DMS79 treated with DMSO at 0.1 percent for 48 hours (cell line): Measurements from ENCODE around the gene ZER1.
A peak's percentile ranks its signal among the peaks of the same experiment; 100 is the strongest.
"Not testable (repeated sequence)": the region's sequence is repeated elsewhere in the genome, so short reads cannot be mapped to it uniquely, and the experiment has no call there.

Experiments used
- DNase-seq: peaks from one replicate; lab custom pipeline; 2025; lab: John Stamatoyannopoulos, UW

Gene ZER1

GRCh38 chr9:128787659-128788058 is 15.9 kb upstream of the ZER1 start:
- DNase-seq = no peak

- DNase-seq = peak; percentile 84
These were observed 15.2 kb upstream of the ZER1 start, which contains the start of gene TBC1D13 for GRCh38 chr9:128786681-128787601. TSS of gene TBC1D13 (plus strand) at chr9:128787253. CDS start at chr9:128787354, 101 bp downstream.

DNA sequence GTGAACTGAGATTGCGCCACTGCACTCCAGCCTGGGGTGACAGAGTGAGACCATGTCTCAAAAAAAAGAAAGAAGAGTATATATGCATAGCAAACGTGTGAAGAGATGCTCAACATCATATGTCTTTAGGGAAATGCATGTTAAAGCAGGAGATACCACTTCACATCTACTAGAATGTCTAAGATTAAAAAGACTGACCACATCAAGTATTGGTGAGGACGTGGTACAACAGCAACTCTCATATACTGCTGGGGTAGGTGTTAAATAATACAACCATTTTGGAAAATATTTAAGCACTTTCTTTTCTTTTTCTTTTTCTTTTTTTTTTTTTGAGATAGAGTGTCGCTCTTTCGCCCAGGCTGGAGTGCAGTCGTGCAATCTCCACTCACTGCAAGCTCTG is 13.7 kb upstream of the ZER1 start:
- DNase-seq = no peak

DNA sequence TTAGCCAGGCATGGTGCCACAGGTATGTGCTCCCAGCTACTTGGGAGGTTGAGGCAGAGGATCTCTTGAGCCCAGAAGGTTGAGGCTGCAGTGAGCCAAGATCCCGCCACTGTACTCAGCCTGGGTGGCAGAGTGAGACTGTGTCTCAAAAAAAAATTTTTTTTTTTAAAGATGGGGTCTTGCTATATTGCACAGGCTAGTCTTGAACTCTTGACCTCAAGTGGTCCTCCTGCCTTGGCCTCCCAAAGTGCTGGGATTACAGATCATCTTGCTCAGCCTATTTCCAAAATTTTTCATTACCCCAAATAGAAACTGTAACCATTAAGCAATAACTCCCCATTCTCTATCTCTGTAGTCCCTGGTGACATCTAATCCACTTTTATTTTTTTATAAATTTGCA is 10.9 kb upstream of the ZER1 start:
- no peak for DNase-seq

- no peak for DNase-seq
These were observed 9.7 kb upstream of the ZER1 start for GRCh38 chr9:128781187-128782070.

- not testable (repeated sequence) for DNase-seq
These were observed 8.4 kb upstream of the ZER1 start for GRCh38 chr9:128780093-128780492.

GRCh38 chr9:128774804-128775203 is 3.1 kb upstream of the ZER1 start:
- no peak for DNase-seq

- DNase-seq = no peak
These were observed 1.3 kb upstream of the ZER1 start for GRCh38 chr9:128773049-128773448.

GRCh38 chr9:128771094-128771721 is 519 bp downstream of the ZER1 start:
- peak; percentile 10 for DNase-seq

DNA sequence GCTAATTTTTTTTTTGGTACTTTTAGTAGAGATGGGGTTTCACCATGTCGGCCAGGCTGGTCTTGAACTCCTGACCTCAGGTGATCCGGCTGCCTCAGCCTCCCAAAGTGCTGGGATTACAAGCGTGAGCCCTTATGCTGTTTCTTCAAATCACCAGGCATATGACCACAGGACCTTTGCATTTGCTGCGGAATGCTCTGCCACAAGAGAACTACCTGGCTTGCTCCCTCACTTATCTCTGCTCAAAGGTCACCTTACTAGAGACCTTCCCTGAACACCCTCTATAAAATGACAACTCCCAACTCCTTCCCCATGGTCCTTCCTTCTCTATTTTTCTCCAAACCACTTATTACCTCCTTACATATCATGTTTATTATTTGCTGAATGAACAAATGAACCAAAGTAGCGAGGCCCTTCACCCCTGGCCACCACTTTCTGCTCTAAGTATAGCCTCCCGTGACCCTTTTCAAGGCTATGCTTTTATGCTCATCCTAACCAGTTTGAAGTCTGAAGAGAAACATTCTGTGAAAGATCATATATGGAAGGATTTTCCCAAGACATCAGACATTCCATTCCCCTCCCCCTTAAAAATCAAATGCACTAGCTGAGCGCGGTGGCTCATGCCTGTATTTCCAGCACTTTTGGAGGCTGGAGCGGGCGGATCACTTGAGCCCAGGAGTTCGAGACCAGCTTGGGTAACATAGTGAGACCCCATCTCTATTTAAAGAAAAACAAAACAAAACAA is 1.3 kb downstream of the ZER1 start:
- DNase-seq = no peak

GRCh38 chr9:128768606-128769005 is 3.1 kb downstream of the ZER1 start:
- DNase-seq = no peak

- no peak for DNase-seq
These were observed 6.2 kb downstream of the ZER1 start for GRCh38 chr9:128765499-128765898.

GRCh38 chr9:128764361-128764760 is 7.4 kb downstream of the ZER1 start:
- no peak for DNase-seq

DNA sequence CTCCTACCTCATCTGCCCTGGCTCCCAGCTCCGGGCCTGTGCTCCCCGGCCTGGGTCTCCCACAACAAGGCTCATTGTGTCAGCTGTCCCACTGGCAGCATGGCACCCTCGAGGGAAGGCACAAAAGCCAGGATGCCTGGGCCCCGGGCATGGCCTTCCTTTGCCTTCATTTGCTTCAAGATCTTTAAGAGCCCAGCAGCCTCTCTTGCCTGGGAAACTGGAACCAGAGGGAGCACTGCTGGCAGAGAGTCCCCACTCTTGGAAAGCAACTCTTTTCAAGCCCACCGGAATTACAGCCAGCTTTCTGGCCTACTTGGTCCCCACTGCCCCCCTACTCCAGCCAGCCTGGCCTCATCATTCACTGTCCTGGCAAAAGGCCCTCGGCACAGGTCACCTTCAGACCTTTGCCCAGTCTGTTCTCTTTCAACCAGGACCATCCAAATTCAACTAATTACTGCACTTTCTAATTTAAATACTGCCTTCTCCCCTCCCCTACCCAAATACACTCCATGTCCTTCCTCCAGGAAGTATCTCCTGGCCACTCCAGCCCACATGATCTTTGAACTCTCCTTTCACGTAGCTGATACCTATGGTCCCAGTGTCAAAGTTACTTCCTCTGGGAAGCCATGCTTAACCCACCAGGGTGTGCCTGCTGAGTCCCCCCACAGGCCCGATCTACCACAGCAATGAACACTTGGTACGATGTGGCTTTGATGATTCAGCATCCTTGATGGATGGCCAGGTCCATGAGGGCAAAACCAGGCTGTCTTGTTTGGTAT is 8.9 kb downstream of the ZER1 start:
- DNase-seq = no peak

DNA sequence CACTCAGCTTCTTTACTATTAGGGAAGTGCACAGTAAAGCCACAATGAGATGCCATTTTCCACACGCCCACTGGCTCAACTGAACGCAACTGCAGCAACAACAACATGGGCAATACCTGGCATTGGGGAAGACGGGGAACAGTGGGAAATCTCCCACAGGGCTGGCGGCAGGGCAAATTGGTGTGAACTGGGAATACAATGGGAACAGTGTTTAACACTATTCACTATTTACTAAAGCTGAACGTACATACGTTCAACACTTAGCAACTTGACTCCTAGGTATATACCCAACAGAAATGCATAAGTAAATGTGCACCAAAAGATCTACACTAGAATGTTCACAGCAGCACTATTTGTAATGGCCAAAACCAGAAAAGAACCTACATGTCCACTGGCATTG is 14.1 kb downstream of the ZER1 start:
- no peak for DNase-seq

DNA sequence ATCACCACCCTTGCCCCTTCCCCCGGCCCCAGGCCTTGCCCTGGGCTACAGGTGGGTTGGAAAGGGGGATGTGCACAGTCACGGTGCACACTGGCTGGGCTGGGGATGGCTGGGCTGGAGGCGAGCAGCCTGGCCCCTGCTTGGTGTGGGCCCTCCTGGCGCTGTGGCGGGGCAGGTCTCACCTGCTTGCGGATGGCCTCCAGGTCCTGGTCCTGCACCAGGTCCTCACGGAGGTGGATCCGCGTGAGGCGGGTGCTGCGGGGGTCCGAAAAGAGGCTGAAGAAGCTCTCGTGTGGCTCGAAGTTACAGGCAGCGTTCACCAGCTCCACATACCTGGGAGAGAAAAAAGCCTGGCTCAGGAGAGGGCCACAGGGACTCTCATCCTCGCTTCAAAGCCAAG is 18.1 kb downstream of the ZER1 start:
- DNase-seq = no peak

DNA sequence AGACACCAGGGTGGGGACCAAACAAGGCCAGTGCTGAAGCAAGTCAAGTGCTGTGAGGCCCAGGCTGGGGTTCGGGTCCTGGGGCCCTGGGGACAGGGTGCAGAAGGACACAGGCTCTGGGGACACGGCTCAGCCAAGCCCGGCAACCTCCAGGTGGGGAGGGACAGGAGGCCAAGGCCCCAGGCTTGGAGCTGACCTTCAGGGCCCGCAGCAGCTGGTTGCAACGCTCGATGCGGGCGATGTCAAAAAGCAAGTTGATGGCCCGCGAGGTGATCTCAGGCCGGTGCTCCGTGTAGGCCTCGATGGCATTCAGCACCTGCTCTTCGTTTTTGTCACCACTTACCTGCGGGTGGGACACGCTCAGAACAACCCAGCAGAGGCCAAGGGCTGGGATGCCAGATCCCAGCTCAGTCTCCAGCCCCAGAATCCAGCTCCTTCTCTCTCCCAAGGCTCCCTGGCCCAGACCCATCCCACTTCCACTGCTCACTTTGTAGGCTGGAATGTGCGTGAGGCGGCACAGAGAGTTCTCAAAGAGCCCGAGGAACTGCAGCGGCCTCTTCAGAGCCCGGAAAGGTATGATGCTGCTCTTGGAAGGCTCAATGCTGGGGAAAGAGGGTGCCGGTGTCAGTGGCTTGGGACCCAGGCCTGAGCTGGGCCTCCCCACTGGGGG is 20.7 kb downstream of the ZER1 start:
- no peak for DNase-seq

DNA sequence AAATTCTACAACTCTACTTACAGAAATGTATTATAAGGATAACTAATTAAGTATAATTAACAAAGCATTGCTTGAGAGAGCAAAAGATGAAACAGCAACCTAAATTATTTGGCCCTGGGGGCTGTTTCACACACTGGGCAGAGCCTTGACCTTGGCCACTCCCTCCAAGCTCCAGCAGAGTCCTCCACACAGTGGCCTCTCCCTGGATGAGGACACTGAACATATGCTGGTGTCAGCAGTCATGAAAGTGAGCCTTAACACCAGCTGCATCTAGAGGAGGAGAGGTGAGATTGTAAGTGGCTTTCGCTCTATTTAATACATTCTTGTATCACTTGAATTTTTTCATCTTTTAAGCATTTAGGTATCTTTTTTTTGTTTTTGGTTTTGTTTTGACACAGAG is 24.5 kb downstream of the ZER1 start:
- no peak for DNase-seq

- no peak for DNase-seq
These were observed 28.3 kb downstream of the ZER1 start for GRCh38 chr9:128743421-128743820.

- no peak for DNase-seq
These were observed 29.3 kb downstream of the ZER1 start for GRCh38 chr9:128742401-128742800.
